SK-MEL-5 (cell line): ENCODE results near the gene HTRA2. TPM values are rescaled to one million over a fixed set of nuclear protein-coding genes. Genes with fewer than 3 reads are reported as not detected.
A peak's percentile ranks its signal among the peaks of the same experiment; 100 is the strongest.

Experiments used
- DNase-seq: peaks from one replicate; pipeline ENCODE4 v3.0.0-alpha.2; 2016; ENCODE audit warnings: low read depth, low spot score
- in situ Hi-C: cut with HindIII; loops from 2 replicates; pipeline ENCODE4 v1.10.0; 2016; ENCODE audit warnings: low sequenced_read_pairs, high pct_unique_total_duplicates, low pct_unique_long_range_greater_than_20kb
- total RNA-seq: library from RNA; depleted of rRNA; stranded (reverse); fragments of >200 nt; shearing (Covaris generic); gene quantifications from 2 replicates; pipeline ENCODE4 v1.2.3, GENCODE V29; 2014

HTRA2 gene
- total RNA-seq, 1 experiment from 2014 or later, result 99.6 TPM

DNA sequence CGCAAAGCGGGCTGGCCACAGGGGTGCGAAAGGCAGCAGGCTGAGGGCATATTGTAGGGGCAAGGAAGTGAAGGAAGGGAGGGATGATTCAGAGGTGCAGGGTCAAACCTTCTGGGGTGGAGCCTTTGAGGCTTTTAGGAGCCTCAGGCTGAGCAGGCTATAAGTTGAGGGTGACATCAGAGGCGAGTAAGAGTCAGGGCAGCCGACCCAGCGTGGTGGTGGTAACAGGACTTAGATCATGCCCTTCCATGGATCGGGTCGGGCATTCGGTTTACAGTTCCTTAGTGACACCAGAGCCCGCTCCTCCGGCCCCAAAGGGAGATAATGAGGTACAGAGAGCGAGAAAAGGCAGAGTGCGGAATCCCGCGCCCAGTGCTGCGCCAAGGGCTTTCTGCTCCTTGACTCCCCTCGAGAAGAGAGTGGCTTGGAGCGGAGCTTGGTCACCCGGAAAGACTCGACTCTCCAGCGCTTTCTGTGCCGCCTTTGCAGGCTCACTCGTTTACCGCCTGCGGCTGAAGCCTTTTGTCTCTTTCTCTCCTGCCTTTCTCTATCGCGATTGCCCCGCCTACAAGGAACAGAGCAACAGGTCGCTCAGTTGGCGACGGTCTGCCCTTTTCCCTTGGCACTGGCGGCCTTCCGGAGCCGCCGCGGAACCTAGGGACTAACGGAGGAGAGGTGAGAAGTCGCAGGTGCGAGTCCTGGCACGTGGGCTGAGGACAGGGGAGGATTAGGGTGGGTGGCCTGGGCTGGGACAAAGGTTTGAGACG, 31.1 kb upstream of the HTRA2 start:
- DNase-seq, result no peak
- in situ Hi-C loops, result no loop called here

- in situ Hi-C loops, result no loop called here
Measured at GRCh38 chr2:74499267-74499939, 30.3 kb upstream of the HTRA2 start, which contains the start of gene LBX2. Gene LBX2 (minus strand): TSS chr2:74499603. CDS start chr2:74499537, 66 bp downstream.

GRCh38 chr2:74499940-74500577, 29.7 kb upstream of the HTRA2 start:
- in situ Hi-C loops, result no loop called here

More at GRCh38 chr2:74499267-74499939, 30.3 kb upstream of the HTRA2 start, which contains the start of gene LBX2:
- no peak for DNase-seq

DNA sequence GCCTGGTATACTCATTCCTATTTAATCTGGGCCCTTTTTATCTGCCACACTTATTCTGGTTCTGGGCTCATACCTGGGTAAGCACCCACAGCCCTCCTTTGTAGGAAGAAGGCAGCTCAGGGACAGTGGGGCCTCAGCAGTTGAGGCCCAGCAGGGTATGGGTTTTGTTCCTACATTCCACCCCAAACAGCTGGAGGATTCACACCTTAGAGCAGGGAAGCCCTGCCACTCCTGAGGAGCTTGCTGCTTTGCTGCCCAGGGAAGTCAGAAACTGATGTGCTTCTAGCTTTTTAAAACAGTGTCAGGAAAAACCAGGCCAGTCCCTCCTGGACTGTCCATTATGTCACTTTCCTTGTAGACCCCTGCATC, 29.2 kb upstream of the HTRA2 start:
- in situ Hi-C loops, result no loop called here
- DNase-seq, result no peak

More at GRCh38 chr2:74499940-74500577, 29.7 kb upstream of the HTRA2 start:
- DNase-seq, result no peak

DNA sequence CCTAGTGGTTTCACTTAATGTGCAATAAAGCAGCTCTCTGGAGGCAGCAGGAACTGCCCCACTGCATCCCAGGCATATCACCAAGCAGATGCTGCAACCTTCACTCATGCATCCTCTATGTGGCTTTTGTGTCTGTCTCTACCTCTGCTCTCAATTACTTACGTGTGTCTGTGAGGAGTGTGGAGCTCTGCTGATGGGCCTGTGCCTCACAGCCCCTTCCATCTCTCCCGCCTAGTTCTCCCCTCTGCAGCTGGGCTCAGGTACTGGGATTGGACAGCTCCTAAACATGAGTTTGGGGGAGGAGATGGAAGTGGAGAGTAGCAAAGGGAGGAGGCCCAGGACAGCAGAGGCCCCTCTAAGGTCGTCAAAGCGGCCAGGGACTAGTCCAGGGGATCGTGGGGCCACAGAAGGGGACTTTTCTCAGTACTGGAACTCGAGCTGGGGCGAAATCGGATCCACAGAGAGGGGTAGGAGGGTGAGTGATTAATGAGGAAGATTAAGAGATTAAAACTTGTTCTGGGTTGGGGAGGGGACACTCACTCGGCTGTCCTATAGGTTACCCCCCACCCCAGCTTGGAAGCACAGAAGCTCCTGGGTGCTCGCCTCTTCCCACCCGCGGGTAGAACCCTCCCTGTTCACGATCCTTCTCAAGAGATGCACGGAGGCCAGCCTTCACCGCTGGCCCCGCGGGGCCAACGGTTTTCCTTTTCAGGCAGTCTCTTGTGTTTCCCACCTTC, 28.2 kb upstream of the HTRA2 start:
- no peak for DNase-seq
- in situ Hi-C loops, result no loop called here

DNA sequence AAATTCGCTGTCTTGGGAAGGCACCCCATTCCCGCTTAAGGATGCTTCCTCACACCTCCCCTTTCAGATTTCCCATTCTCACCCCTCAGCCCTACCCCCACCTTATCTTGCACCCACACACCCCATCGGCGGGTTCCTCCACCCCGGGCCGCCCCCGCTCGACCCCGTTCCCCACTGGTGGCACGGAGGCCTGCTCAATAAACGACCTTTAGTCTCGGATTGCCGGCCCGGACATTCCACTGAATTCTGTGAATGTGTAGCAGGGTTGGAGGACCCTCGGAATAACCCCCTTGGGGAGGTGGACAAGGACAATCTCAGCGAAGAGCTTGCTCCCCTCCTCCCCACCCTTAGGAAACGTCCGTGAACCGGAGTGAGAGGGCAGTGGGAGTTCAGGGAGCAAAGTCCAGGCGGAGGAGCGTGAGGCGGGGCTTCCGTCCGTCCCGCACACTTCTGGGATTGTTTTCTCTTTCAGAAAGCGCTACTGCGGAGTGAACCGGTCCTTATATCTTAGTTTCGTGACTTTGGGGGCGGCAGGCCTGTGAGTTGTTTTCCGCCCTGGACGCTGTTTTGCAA, 27.5 kb upstream of the HTRA2 start:
- in situ Hi-C loops, result no loop called here
- no peak for DNase-seq

GRCh38 chr2:74502720-74503505, 26.8 kb upstream of the HTRA2 start:
- in situ Hi-C loops, result no loop called here
- peak; percentile 84 for DNase-seq

- in situ Hi-C loops, result no loop called here
- peak; percentile 33 for DNase-seq
Measured at GRCh38 chr2:74503506-74504475, 25.9 kb upstream of the HTRA2 start.

DNA sequence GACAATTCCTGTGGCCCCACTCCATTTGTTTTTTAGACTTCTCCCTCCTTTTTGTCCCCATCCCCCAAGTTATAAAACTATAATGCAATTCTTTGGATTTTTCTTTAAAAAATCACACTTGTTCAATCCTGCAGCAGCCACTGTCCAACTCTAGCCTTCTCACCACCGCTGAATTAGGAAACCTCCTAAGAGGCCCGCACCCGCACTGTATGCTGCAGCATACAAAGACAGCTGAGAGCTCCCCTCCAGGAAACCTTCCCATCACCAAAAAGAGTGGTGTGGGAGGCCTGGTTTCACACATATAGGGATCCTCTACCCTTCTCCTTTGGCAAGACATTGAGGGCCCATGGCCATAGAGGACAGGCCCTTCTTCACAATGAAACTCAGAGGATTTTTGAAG, 25.1 kb upstream of the HTRA2 start:
- in situ Hi-C loops, result no loop called here
- peak; percentile 10 for DNase-seq

DNA sequence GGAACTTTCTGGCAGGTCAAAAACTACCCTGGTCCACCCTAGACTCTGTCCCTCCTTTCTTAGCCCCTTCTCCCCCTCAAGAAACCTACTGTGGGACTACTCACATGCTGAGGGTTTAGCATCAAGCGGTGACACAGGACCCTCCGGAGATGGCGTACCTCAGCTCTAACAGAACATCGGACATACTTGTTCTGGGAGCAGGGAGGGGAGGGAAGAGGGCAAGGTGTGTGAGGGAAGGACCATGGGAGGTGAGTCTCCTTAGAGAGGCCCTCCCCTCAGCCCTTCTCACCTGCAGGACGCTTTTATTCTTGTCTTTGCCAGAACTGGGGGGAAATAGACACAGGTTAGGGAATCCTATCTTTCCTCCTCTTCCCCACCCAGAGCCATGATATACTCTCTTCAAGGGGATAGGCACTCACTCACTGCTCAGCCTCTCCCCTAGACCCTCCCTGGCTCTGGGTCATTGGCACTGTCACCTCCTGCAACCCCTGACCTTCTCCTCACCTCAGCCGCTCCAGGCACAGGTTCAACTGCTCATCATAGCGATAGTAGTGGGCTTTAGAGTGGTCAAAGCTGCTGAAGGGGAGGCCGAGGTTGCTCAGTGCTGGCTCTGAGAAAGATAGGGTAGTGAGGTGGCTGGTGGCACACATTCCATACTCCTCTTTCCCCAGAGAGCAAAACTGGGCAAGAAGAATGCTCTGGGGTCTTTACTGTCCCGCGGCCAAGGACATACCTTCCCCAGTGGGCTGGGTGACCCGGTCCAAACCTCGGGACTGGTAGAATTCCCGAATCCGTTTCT, 24.1 kb upstream of the HTRA2 start:
- DNase-seq, result peak; percentile 11
- in situ Hi-C loops, result no loop called here

- peak; percentile 99 for DNase-seq
- in situ Hi-C loops, result no loop called here
Measured at GRCh38 chr2:74507145-74507925, 22.4 kb upstream of the HTRA2 start, which contains the start of gene PCGF1. Gene PCGF1 (minus strand): TSS chr2:74507695. CDS start chr2:74507668, 27 bp downstream.

DNA sequence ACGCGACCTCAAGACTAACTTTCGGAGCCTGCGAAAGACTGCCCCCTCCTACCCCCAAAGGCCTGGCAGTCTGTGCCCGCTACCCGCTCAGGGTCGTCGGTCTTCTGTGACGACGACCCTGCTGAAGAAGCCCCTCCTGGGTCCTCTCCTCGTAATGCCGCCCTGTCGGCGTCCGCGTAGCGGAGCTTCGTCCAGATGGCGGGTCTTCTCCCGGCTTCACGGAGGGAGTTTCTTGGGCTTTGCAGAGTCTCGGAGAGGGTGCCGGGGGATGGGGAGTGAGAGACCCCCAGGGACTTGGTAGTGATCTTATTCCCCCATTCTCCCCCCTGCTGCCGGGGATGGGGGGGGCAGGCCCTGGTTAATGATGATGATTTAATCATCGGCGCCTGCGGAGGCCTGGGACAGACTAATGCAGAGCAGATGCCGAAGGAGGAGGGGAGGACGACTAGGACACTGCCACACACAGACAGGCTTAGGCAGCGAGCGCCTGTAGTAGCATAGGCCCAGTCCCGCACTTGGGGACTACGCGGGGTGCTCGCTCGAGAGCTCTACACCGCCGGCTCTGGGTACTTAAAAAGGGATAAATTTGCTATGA, 21.7 kb upstream of the HTRA2 start:
- in situ Hi-C loops, result no loop called here
- peak; percentile 58 for DNase-seq

DNA sequence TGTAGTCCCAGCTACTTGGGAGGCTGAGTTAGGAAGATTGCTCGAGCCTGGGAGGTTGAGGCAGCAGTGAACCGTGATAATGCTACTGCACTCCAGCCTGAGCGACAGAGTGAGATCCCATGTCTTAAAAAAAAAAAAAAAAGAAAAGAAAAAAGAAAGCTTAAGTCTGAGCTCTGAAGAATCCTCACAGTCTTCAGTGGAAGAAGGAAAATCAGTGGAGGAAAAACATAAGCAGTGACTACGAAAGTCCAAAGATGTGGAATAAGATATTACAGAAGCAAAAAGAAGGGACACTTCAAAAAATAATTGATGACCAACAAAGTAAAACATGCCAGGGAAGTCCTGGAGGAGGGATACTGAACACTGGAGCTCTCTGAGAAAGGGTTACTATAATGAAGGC, 19.5 kb upstream of the HTRA2 start:
- DNase-seq, result no peak
- in situ Hi-C loops, result no loop called here
